ENCODE measurements around the gene ARHGEF25.
A peak's percentile ranks its signal among the peaks of the same experiment; 100 is the strongest.
"Not testable (repeated sequence)": the region's sequence is repeated elsewhere in the genome, so short reads cannot be mapped to it uniquely, and the experiment has no call there.

The ARHGEF25 gene

DNA sequence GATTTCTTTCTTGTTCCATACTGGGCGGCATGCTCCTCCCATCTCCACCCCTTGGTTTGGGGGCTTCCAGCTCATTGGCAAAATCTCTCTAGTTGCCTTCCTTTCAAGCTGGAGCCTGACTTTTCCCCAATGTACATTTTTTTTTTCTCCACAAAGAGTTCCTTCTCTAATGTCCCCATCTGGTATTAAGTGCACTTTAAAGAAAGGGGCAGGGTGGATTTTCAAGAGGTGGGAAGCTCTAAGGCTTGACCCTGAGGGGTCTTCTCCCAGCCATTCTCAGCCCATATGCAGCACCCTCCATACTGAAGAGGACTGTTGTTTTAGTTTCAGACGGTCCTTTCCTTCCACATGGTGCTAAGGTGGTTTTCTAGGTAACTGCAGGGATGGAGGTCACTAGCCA lies 26.1 kb upstream of the ARHGEF25 start:
- DNase-seq (ENCODE audit: low read depth in 2 of 2), result no peak

DNA sequence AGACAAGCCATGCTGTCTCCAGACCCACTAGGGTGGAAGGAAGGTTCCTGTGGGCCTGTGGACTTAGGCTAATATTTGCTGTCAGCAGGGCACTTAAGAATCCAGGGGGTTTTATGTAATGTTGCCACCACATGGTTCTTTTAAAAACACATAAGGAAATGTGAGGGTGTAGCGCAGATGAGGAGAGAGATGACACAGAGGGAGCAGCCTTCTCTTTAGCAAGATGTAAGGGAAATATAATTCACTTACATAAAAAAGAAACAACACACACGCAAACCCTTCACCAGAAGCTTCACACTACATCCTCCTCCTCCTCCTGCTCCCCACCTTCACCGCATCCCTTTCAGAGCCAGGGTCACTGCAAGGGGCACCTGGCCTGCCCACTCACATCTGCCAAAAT lies 25.1 kb upstream of the ARHGEF25 start:
- no peak for DNase-seq (ENCODE audit: low read depth in 2 of 2)

- DNase-seq (ENCODE audit: low read depth in 2 of 2), result no peak
Observed at GRCh38 chr12:57586832-57587429, 24.3 kb upstream of the ARHGEF25 start.

- not testable (repeated sequence) for DNase-seq (ENCODE audit: low read depth in 2 of 2)
Observed at GRCh38 chr12:57588951-57589610, 22.2 kb upstream of the ARHGEF25 start.

DNA sequence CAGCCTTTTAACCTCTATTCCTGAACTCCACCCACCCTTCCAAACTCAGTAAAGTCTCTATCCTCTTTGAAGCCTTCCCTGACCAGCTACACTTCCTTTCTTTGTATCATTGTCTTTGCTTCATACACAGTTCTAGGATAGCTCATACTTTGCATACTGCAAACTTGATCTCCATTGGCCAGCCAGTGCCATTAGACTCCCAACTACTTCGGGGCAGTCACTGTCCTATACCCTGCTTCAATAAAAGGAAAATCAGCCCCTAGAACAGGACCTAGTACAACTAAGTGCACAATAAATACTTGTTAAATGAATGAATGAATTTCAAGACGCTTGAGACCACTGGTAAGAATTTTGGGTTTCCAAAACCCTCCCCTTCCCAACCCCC lies 20.8 kb upstream of the ARHGEF25 start:
- DNase-seq (ENCODE audit: low read depth in 2 of 2), result no peak

DNA sequence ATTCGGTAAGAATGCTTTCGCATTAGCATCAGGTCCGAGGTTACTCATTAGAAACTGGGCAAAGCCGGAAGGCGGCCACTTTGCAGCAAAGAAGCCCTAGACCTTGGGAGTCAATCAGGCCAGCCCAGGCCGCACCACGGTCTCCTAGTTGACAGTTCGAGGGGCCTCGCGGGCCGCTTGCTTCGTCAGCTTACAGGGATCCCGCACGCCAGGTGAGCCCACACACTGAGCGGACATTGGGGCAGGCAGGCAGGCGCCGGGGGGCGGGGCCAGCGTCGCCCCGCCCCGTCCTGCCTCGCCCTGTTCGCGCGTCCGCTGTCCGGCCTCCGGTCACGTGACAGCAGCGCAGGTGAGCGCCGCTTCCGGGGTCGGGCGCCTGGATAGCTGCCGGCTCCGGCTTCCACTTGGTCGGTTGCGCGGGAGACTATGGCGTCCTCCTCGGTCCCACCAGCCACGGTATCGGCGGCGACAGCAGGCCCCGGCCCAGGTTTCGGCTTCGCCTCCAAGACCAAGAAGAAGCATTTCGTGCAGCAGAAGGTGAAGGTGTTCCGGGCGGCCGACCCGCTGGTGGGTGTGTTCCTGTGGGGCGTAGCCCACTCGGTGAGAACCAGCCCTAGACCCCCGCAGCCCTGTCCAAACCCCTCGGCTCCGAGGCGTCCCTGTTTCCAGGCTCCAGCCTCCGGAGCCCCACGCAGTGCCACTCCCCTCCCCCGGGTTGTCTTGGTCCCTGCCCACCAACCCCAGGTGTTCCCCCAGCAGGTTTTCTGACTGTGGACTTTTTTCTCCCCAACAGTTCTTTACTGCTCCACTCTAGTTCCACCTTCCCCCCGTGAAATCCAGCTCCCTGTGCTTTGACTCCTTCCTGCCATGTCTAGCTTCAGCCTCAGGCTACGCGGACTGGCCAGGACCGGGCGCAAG lies 20.1 kb upstream of the ARHGEF25 start, which contains the start of gene PIP4K2C:
Gene PIP4K2C (plus strand): TSS at position 329 of the 918 bp plus-strand sequence. CDS start 98 bp downstream, at position 427.
- DNase-seq (ENCODE audit: low read depth in 2 of 2), result peak; percentile 57 to 66

- no peak for DNase-seq (ENCODE audit: low read depth in 2 of 2)
Observed at GRCh38 chr12:57591782-57592325, 19.4 kb upstream of the ARHGEF25 start.

DNA sequence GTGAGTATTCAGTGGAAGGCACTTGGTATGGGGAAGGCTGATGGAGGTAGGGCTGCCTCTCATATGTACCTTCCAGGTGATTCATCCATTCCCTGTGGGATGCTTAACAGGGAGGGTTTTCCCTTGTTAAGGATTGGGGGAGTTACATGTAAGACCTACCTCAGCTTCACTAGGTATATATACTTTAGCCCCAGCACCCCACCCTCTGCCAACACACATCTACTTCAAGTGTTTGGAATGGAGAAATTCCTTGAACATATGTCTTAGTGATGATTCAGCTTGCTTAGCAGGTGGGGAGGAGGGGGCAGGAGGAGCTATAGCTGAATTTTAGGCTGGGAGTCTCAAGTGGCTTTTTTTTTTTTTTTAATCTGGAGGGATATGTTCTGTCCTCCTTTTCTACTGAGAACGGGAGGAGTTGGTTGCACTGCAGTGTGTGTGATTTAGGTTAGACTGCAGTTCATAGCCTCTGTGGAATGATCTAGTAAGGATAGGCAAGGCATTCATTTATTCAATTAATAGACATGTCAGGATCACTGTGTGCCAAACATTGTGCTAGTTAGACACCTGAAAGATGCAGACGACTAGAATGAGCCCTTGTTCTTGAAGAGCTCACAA lies 18.6 kb upstream of the ARHGEF25 start:
- DNase-seq (ENCODE audit: low read depth in 2 of 2), result no peak

- DNase-seq (ENCODE audit: low read depth in 2 of 2), result no peak
Observed at GRCh38 chr12:57593187-57593586, 18.0 kb upstream of the ARHGEF25 start.

DNA sequence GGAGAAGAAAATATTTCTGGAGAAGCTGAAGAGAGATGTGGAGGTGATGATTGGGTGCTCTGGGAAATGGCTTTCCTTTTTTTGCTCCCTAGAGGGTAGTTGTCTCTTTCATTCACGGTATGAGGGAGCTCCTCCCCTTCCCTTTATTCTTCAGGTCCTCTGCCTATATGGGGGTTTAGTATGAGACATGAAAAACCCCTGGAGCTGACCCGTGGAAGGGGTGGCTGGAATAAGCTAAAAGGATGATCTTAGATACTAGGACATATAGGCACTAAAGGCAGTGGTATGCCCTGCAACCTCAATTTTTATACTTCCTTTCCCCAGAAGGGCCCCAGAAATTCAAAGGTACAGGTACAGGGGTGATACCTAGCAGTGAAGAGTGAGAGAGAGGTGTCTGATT lies 10.8 kb upstream of the ARHGEF25 start:
- DNase-seq (ENCODE audit: low read depth in 2 of 2), result no peak

DNA sequence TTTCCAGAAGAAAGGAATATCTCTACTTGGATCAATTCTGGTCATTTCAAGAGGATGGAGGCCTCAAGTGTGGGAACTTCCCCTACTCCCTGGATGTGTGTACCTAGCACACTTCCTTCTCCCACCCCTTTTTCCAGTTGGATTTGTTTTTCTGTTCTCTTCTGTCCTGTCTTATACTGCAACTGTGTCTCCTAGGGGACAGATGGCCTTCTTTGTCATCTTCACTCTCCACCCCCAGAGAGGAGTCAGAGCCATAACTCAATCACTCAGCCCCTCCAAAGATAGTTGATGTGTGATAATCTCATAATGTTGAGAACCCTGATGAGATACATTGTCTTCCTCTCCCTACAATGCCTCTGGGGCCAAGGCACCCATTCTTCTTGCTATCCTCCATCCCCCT lies 8.7 kb upstream of the ARHGEF25 start:
- no peak for DNase-seq (ENCODE audit: low read depth in 2 of 2)

DNA sequence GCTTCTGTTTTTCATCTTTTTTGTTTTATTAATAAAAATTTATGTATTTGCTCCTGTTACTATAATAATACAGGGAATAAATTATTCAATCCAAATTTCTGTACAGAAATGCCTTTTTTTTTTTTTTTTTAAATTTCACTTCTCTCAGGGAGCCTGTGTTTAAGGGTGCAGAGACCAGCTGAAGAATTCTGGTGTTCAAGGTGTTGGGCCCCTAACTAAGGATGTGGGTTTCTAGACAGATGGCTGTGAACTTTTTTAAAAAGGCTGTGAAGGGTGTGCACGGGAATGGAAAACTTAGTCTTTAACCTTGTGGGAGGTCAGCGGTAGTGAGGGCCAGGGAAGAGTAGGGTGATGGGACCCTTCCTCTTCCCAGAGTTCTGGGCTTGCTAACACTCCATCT lies 7.9 kb upstream of the ARHGEF25 start:
- DNase-seq (ENCODE audit: low read depth in 2 of 2), result no peak

DNA sequence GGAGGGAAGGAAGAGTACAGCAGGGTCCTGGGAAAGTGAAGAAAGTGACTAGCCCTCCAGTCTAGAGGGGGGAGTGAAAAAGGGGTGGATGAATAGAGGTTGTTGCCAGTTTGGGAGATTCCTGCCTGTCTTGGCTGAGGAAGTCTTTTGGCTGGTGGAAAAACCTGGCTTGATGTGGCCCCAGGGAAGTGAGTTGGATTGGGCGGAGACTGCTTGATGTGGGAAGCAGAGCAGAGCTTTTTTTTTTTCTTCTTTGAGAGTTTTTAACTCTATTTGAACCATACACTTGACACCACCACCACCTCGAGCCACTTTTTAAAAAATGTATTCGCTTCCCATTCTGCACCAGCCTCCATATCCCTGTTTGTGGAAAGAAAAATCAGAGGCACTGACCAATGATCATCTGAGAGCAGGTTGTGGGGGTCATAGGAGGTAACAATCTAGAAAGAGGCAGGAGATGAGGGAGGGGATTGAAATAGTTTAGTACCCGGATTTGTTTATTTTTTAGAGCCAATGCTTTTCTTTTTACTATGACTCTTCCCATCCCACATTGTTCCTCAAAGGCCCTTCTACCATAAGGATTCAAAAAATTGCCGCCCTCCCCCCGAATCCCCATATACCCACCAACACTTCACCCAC lies 7.3 kb upstream of the ARHGEF25 start:
- no peak for DNase-seq (ENCODE audit: low read depth in 2 of 2)

GRCh38 chr12:57604454-57604991 lies 6.7 kb upstream of the ARHGEF25 start, which contains the start of gene DTX3:
Gene DTX3 (plus strand): TSS chr12:57604824. CDS start chr12:57606518, 1,694 bp downstream.
- no peak for DNase-seq (ENCODE audit: low read depth in 2 of 2)

DNA sequence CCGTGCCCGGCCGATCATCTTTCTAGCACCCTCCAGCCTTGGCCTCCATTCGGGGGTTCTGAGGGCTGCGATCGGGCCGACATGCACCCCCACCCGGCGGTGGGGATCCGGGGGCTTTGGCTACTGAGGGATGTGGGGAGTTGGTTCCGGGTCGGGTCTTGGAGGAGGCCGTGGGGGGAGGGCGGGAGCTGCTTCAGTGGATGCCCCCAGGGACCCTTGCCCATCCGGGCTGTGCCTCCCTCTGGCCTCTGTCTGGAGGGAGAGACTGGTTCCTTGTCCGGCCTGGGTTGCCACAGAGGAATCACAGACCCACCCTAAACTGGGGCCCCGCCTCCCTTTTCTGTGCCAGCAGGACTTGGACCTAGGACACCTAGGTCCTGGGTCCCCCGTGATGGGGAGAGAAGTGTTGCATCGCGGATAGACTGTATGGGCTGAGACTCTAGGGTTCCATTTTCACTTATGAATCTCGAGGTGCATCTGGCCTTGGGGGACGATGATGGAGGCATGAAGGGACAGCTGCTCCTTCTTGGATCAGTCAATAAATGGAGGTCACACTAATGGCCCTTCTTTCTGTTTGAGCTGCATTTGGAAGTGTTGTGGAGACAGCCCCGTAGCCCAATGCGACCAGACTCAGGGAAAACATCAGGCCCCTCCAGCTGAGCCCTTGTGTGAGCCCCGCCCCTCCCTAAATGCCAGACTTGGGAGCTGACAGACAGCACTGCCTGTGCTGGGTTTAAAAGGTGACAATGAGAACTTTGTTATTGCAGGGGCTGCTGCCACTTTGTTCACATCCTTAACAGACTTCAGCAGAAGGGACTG lies 6.0 kb upstream of the ARHGEF25 start:
- DNase-seq (ENCODE audit: low read depth in 2 of 2), result no peak

DNA sequence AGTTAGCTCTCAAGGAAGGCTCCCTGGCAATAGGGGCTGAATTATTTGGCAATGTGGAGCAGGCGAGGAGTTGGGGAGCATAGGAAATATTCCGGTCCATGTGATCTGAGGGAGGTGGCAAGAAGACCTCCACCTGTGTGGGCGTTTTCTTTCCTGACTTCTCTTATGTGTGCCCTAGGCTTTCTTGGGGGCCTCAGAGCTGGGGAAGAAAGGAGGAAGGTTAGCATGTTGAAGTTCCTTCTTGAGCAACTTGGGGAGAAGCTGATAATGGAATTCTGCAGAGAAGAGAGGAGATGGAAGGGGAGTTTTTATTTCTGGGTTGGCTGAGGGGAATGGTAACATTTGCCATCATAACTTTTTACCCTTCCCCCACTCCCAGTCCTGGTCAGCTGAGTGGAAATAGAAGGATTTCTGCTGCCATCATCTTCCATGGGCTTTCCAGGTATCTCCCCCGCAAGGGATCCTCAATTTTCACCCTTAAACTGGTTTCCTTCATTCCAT lies 5.4 kb upstream of the ARHGEF25 start:
- no peak for DNase-seq (ENCODE audit: low read depth in 2 of 2)

DNA sequence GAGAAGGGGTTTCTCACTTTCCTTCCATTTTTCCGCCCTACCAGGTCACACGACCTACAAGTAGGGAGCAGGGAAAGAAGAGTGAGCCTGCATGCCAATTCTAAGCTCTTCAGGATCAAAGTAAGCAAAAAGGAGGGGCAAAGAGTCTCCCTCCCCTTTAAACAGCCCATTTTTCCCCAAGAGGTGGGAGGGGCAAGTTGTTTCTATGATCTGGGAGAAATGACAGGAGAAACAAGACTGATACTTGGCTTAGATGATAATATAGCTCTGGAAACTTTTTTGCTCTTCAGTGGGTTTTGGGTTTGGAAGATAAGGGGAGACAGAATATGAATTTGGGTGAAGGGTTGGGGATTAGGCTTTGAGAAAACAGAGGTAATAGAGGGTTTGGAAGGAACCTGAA lies 4.8 kb upstream of the ARHGEF25 start:
- DNase-seq (ENCODE audit: low read depth in 2 of 2), result no peak

DNA sequence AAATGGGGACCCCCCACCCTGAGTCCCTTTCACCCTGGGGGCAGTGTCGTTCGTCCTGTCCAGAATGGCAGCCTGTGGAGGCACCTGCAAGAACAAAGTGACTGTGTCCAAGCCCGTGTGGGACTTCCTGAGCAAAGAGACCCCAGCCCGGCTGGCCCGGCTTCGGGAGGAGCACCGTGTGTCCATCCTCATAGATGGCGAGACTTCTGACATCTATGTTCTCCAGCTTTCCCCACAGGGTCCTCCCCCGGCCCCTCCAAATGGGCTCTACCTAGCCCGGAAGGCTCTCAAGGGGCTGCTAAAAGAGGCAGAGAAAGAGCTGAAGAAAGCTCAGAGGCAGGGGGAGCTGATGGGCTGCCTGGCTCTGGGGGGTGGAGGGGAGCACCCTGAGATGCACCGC lies 4.4 kb upstream of the ARHGEF25 start:
- DNase-seq (ENCODE audit: low read depth in 2 of 2), result no peak

DNA sequence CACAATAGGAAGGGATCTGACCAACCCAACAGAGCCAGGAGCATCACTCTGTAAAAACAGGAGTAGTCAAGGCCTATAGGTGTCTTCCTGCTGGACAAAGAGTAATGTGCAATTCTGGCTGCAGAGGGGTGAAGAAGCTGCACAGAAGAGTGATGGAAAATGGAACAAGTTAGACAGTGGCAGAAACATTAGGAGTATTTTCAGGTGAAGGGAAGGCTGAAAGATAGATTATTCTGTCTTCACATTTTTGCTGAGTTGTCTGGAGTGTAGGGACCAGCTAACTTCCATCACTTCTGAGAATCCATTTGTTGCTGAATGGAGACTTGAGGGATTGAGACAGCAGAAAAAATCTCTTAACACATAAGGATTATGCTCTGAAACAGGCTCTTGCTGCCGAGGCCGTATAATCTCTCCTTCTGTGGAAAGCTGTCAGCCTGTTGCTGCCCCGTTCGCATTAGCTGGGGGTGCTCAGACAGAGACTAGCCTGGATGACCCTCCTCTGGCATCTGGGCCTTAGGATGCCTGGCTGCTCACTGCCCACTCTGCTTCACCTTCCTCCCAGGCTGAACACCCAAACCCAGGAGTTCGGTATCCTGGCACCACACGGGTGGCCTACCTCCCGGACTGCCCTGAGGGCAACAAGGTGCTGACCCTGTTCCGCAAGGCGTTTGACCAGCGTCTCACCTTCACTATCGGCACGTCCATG lies 3.1 kb upstream of the ARHGEF25 start:
- DNase-seq (ENCODE audit: low read depth in 2 of 2), result no peak
